Esophagus (tissue), 2 donors: Measurements from ENCODE around the gene DDRGK1. TPM values are rescaled to one million over a fixed set of nuclear protein-coding genes. Genes with fewer than 3 reads are reported as not detected.

Experiments
- H3K27ac ChIP-seq, 2 donors: one replicate each; pipeline ENCODE4 v1.5.1; 2013; ENCODE audit warnings: low read depth in 2 of 2, mild to moderate bottlenecking in 2 of 2, inconsistent platforms in 1 of 2, low read length in 1 of 2, moderate library complexity in 1 of 2
- H3K27me3 ChIP-seq, 2 donors: one replicate each; pipeline ENCODE4 v1.6.1; 2013; ENCODE audit warnings: low read length in 2 of 2, control low read depth in 1 of 2, mild to moderate bottlenecking in 1 of 2; ENCODE audit not compliant: insufficient read depth in 2 of 2, control insufficient read depth in 1 of 2
- H3K36me3 ChIP-seq, 2 donors: one replicate each; pipeline ENCODE4 v1.6.1; 2013; ENCODE audit warnings: low read length in 1 of 2; ENCODE audit not compliant: control insufficient read depth in 2 of 2, insufficient read depth in 2 of 2
- H3K4me1 ChIP-seq, 2 donors: one replicate each; pipeline ENCODE4 v1.6.1; 2013; ENCODE audit warnings: low read length in 1 of 2; ENCODE audit not compliant: control insufficient read depth in 2 of 2, insufficient read depth in 2 of 2
- H3K4me3 ChIP-seq, 2 donors: one replicate each; pipeline ENCODE4 v1.5.1; 2013; ENCODE audit warnings: low read length in 2 of 2, mild to moderate bottlenecking in 2 of 2, low read depth in 1 of 2, moderate library complexity in 1 of 2
- H3K9me3 ChIP-seq, 2 donors: one replicate each; pipeline ENCODE4 v1.6.1; 2013; ENCODE audit warnings: mild to moderate bottlenecking in 2 of 2, low read depth in 1 of 2, low read length in 1 of 2, moderate library complexity in 1 of 2; ENCODE audit not compliant: control insufficient read depth in 2 of 2, insufficient read depth in 1 of 2
- WGBS, 2 donors: extraction: QIAGEN DNeasy Blood & Tissue Kit; methylation state at CpG; one replicate each; pipeline ENCODE4 v1.1.7; 2013; 5-methylcytosine and 5-hydroxymethylcytosine counted together
- polyA plus RNA-seq, 2 donors: library from polyadenylated mRNA; stranded (reverse); fragments of 200-250 nt; gene quantifications; one replicate each; pipeline ENCODE4 v1.2.3, GENCODE V29; 2013
- donor health status: healthy with polysubstance abuse.
- donor health status: Bipolar disorder and iron deficiency.

DDRGK1 gene
- polyA plus RNA-seq, 2 donors = 24.0 to 45.8 TPM

DNA sequence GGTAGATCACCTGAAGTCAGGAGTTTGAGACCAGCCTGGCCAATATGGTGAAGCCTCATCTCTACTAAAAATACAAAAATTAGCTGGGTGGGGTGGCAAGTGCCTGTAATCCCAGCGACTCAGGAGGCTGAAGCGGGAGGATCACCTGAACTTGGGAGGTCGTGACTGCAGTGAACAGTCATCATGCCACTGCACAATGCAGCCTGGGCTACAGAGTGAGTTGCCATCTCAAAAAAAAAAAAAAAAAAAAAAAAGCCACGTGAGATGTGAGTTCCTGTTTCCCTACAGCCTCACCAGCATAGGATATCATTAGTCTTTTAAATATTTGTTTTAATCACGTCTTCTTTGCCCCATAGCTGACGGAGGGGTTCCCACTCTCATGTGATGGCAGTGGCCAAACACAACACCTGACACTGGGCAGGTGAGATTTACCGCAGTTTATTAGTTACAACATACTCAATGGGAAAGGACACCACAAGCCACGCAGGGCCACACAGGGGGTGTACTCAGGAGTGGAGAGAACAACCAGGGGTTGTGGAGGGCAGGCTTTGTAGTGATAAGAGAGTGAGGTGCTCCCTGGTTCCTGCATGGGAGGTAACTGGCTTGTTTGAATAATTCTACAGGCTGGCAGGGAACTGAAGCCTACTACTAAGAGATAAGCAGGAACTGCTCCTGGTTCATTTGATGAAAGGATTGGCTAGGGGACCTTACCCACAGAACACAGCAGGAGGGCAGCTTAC lies 26.6 kb downstream of the DDRGK1 start:
- no peaks in the 10 kb centered on the region for H3K36me3 ChIP-seq
- H3K4me1 ChIP-seq = peaks cover 0 to 4% of the 10 kb centered on the region in 2 donors
- H3K9me3 ChIP-seq = no peaks in the 10 kb centered on the region
- H3K27ac ChIP-seq = no peak overlapping the region
- H3K27me3 ChIP-seq = no peaks in the 10 kb centered on the region
- WGBS, 2 donors = 67 to 78% methylated on average over 8 of the region's 8 CpGs
- no peak overlapping the region for H3K4me3 ChIP-seq

DNA sequence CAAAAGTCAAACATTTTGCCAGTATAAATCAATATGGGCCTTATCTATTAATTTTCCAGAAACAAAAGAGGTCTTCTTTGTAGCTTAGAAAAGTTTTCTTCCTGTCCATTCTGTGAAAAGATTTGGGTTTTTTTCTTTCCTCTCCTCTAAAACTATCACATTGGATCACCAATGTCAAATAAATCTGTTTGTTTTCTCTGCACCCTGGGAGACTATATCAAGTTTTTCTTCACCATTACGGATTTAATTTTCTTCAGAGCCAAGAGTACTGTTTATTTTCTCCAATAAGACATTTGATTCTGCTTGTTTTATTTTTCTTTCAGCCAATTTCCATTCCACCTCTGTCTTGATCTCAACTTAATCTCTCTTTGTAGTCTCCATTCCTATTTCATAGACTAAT lies 29.2 kb downstream of the DDRGK1 start:
- no peaks in the 10 kb centered on the region for H3K36me3 ChIP-seq
- H3K9me3 ChIP-seq = no peaks in the 10 kb centered on the region
- peaks cover 0 to 10% of the 10 kb centered on the region in 2 donors for H3K4me1 ChIP-seq
- H3K27me3 ChIP-seq = no peaks in the 10 kb centered on the region
- no peak overlapping the region for H3K27ac ChIP-seq
- WGBS, 2 donors = 44 to 46% methylated on average over 1 of the region's 1 CpG
- H3K4me3 ChIP-seq = no peak overlapping the region

DNA sequence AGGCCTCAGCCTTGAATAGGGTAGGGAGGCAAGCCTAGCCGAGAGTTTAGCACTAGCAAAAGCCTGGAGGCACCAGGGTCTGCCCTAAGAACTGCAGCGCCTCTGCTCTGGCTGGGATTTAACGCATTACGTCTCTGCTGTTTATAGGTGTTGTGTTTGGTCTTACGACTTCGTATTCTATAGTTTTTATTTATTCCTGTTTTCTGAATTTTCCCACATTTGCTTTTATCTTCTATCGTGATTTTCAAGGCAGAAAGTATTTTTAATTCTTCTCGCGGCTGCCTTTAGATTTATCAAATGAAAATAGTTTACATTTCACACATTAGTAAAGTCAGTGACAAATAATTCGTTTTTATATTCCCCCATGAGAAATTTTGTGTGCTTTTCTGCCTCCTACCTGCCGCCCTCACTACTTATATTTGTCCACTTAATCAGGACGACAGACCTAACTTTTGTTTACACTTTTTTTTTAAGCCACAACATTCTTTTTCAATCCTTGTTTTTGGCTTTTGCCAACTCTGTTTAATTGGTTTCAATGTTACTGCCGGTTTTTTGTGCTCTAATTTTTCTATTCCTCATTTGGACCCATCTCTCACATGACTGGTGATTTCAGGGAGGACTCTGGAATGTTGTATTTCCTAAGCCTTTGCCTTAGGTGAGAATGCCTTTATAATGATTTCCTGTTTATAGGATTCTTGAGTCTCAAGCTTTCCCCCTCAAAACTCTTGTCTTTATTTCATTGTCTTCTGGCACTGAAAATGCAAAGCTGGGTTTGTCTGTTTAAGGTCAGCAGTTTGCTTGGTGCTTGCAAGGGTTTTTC lies 29.8 kb downstream of the DDRGK1 start:
- H3K4me3 ChIP-seq = peak overlapping the region; percentile 78 to 81
- no peaks in the 10 kb centered on the region for H3K9me3 ChIP-seq
- H3K27ac ChIP-seq = peak overlapping the region in 1 of 2 donors; percentile 24
- WGBS, 2 donors = 19 to 27% methylated on average over 13 of the region's 13 CpGs
- H3K4me1 ChIP-seq = peaks cover 0 to 10% of the 10 kb centered on the region in 2 donors
- H3K36me3 ChIP-seq = no peaks in the 10 kb centered on the region
- H3K27me3 ChIP-seq = no peaks in the 10 kb centered on the region

DNA sequence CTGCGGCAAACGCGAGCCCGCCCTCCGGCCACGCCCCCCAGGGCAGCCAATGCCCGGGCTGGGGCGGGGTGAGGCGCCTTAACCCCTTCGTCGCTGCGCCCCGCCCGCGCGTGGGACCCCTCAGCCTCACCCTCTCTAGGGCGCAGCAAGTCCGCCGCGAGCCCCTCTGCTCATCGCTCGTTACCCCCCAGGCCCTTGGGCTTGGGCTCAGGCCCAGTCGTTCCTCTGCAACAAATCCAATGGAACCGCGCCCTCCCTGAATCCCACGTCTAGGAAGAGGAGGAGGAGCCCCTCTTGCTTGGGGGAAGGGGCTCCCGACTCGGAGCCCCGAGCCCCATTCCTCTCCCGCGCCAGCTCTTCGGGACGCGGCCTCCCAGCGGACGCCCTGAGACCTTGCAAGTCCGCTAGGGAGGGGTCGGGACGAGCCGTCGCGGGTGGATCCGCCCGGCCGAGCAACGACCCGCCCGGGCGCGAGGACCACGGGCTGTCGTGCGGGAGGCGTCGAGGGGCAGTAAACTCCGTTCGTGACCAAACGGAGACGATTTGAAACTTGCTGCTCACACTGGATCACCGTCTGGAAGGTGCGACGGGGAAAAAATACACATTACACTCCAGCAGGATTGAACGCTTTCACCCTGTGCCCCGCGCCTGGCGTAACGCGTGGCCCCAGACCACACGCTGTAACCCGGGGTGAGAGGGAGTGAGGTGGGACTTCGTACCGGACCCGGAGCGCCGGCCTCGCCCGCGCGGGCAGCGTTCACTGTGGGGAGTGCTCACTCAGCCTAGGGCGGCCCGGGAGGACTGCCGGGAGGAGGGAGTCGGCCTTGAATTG lies 30.7 kb downstream of the DDRGK1 start:
- Histone ChIP-seq H3K27me3 (no peaks in the 10 kb centered on the region), H3K4me1 (peaks cover 0 to 10% of the 10 kb centered on the region in 2 donors), H3K4me3 (peak overlapping the region; percentile 78 to 81), H3K27ac (peak overlapping the region; percentile 24 to 50), H3K9me3 (no peaks in the 10 kb centered on the region), H3K36me3 (no peaks in the 10 kb centered on the region)
- WGBS, 2 donors = 1% methylated on average over 69 to 84 of the region's 84 CpGs

DNA sequence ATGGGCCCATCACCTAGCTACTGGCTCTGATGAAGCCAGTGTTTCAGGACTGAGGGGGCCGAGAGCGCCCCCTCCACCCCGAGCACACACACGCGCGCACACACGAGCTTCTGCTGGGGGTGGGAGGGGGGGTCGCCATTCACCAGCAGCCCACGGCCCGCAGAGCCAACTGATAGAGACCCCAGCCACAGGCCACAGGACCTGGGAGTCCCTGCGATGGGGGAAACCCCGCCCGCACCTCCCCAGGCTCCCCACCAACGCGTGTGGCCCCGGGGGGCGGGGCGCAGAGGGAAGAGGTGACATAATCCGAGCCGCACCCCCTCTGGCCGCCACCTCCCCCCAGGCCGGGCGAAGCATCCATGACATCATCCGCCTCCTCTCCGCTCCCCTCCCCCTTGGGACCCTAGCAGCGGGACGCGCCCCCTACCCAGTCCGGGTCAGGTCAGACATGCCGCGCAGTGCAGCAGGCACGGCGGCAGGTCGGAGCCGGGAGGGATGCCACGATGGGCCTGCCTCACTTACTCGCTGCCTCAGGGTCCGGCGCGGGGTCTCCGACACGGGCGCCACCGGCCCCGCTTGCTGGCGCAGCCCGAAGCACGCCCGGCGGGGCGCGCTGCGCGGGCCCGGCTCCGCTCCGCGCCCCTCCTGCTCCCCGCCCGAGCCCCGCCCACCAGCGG lies 31.4 kb downstream of the DDRGK1 start, which contains the start of gene LZTS3:
Gene LZTS3 (minus strand): TSS at position 617 of the 677 bp plus-strand sequence. CDS start 6,386 bp downstream, outside the sequence.
- no peaks in the 10 kb centered on the region for H3K27me3 ChIP-seq
- peak within 1 kb of the TSS; percentile 27 to 50 for H3K27ac ChIP-seq
- H3K4me3 ChIP-seq = peak within 1 kb of the TSS; percentile 78 to 81
- whole genome bisulfite sequencing, 2 donors = 0% methylated on average over 53 to 62 of the region's 62 CpGs
- H3K36me3 ChIP-seq = no peaks in the 10 kb centered on the region
- peaks cover 0 to 10% of the 10 kb centered on the region in 2 donors for H3K4me1 ChIP-seq
- no peaks in the 10 kb centered on the region for H3K9me3 ChIP-seq

DNA sequence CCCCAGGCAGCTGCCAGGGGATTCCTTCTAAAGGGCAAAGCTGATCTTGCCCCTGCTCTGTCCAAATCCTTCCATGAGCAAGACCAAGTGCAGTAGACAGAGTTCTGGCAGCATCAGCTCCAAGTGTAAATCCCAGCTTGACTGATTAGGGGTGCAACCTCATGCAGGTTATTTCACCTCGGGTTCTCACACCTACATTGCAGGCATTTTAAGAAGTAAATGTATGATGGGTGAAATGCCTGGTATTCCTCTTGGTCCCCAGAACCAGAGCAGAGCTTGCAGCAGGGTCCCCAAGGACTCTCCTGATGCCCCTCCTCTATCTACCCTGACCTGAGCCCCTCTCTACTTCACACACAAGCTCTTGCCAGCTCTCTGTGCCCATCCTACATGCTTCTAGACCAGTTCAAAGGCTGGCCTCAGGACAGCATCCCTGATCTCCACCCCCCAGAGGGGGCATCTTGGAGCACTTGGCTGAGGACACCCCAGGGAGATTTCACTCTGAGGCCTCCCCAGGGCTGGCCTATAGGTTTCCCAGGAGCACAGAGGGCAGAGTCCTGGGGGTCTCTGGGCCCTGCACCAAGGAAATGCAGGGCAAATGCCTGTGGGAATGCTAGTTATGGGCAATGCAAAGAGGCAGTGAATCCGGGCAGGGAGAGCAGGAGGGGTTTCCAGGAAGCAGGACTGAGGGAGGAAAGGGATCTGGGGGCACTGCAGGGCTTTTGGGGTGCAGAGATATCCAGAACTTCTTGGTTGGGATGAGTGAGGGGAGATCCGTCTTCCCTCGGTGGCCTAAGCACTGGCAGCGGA lies 32.2 kb downstream of the DDRGK1 start:
- peaks cover 0 to 12% of the 10 kb centered on the region in 2 donors for H3K4me1 ChIP-seq
- H3K9me3 ChIP-seq = no peaks in the 10 kb centered on the region
- H3K4me3 ChIP-seq = peak overlapping the region in 1 of 2 donors; percentile 81
- no peaks in the 10 kb centered on the region for H3K36me3 ChIP-seq
- WGBS, 2 donors = 27% methylated on average over 4 to 5 of the region's 5 CpGs
- peaks cover 0 to 3% of the 10 kb centered on the region in 2 donors for H3K27me3 ChIP-seq
- H3K27ac ChIP-seq = no peak overlapping the region

DNA sequence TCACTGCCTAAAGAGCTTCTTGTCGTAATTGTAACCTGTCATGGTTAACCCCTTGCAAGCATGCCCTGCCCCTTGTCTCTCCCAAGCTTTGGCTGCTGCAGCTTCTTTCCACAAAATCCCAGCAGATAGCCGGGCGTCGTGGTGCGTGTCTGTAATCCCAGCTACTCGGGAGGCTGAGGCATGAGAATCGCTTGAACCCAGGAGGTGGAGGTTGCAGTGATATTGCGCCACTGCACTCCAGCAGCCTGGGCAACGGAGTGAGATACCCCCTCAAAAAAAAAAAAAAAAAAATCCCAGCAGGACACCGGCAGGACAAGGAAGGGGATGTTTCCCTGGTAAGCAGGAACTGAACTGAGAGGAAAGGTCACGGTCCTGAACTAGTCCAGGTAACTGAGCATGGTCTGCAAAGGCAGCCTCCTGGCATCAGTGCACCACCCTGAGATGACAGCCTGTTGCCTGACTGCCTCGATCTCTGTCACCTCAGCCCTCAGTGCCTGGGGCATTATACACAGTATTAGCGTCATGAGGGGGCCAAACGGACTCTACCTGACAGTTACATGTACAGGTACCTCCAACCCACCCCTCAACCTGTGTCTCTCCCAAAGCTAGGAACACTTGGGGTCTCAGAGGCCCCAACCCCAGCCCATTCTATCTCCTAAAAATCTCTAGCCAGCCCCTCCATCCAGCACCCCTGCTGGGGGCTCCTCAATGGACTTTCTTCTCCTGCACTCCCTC lies 32.9 kb downstream of the DDRGK1 start:
- no peak overlapping the region for H3K4me3 ChIP-seq
- peaks cover 0 to 12% of the 10 kb centered on the region in 2 donors for H3K4me1 ChIP-seq
- H3K27ac ChIP-seq = no peak overlapping the region
- H3K27me3 ChIP-seq = peaks cover 0 to 3% of the 10 kb centered on the region in 2 donors
- H3K36me3 ChIP-seq = no peaks in the 10 kb centered on the region
- H3K9me3 ChIP-seq = no peaks in the 10 kb centered on the region
- WGBS, 2 donors = 82 to 84% methylated on average over 14 of the region's 14 CpGs
